ENCODE data around the gene PDZD2. TPM values are rescaled to one million over a fixed set of nuclear protein-coding genes. Genes with fewer than 3 reads are reported as not detected.

PDZD2 gene
- total RNA-seq, 3 donors from 2014 or later: 1.8 to 10.1 (median 2.1) TPM

GRCh38 chr5:32059761-32060530 is 421.0 kb downstream of the PDZD2 start:
- H3K4me3 ChIP-seq: no peak overlapping the region
- H3K9me3 ChIP-seq: no peaks in the 10 kb centered on the region
- intact Hi-C loops (cut with DNase I, micrococcal nuclease): no loop called here
- H3K36me3 ChIP-seq (ENCODE audit: low read depth): no peaks in the 10 kb centered on the region
- H3K4me1 ChIP-seq (ENCODE audit: low read depth): no peaks in the 10 kb centered on the region
- no peak for ATAC-seq
- TF ChIP-seq, protein P1, sequence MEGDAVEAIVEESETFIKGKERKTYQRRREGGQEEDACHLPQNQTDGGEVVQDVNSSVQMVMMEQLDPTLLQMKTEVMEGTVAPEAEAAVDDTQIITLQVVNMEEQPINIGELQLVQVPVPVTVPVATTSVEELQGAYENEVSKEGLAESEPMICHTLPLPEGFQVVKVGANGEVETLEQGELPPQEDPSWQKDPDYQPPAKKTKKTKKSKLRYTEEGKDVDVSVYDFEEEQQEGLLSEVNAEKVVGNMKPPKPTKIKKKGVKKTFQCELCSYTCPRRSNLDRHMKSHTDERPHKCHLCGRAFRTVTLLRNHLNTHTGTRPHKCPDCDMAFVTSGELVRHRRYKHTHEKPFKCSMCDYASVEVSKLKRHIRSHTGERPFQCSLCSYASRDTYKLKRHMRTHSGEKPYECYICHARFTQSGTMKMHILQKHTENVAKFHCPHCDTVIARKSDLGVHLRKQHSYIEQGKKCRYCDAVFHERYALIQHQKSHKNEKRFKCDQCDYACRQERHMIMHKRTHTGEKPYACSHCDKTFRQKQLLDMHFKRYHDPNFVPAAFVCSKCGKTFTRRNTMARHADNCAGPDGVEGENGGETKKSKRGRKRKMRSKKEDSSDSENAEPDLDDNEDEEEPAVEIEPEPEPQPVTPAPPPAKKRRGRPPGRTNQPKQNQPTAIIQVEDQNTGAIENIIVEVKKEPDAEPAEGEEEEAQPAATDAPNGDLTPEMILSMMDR (IDR thresholded peaks at IDR 0.05): no peak
- DNase-seq: no peak

DNA sequence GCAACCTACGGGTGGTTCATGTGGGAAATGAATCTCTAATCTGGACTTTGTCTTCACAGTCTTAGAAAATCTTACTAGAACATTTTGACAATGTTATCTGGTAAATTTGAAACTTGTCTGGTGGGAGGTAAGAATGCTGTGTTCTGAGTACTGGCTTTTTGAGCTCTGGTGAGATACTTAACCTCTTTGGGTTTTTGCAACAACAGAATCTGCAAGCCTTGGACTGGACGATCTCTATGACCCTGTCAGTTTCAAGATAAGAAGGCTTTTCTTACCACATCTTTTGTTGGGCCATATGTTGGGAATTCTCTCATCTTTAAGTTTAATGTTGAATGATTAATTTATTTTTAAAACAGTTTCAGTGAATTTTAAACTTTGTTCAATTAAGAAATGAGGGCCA is 422.3 kb downstream of the PDZD2 start:
- no peak overlapping the region for H3K4me3 ChIP-seq
- DNase-seq (no peak), ATAC-seq (no peak)
- TF ChIP-seq, protein P1 (IDR thresholded peaks at IDR 0.05): no peak
- H3K36me3 ChIP-seq (ENCODE audit: low read depth): no peaks in the 10 kb centered on the region
- H3K4me1 ChIP-seq (ENCODE audit: low read depth): no peaks in the 10 kb centered on the region
- intact Hi-C loops (cut with DNase I, micrococcal nuclease): no loop called here
- H3K9me3 ChIP-seq: no peaks in the 10 kb centered on the region

- H3K4me1 ChIP-seq (ENCODE audit: low read depth): no peaks in the 10 kb centered on the region
- no peak for ATAC-seq
- intact Hi-C loops (cut with DNase I, micrococcal nuclease): no loop called here
- H3K36me3 ChIP-seq (ENCODE audit: low read depth): no peaks in the 10 kb centered on the region
- DNase-seq: no peak
- TF ChIP-seq, protein P1 (IDR thresholded peaks at IDR 0.05): no peak
- H3K4me3 ChIP-seq: no peak overlapping the region
- no peaks in the 10 kb centered on the region for H3K9me3 ChIP-seq
Observed at GRCh38 chr5:32066448-32066847, 427.5 kb downstream of the PDZD2 start.

DNA sequence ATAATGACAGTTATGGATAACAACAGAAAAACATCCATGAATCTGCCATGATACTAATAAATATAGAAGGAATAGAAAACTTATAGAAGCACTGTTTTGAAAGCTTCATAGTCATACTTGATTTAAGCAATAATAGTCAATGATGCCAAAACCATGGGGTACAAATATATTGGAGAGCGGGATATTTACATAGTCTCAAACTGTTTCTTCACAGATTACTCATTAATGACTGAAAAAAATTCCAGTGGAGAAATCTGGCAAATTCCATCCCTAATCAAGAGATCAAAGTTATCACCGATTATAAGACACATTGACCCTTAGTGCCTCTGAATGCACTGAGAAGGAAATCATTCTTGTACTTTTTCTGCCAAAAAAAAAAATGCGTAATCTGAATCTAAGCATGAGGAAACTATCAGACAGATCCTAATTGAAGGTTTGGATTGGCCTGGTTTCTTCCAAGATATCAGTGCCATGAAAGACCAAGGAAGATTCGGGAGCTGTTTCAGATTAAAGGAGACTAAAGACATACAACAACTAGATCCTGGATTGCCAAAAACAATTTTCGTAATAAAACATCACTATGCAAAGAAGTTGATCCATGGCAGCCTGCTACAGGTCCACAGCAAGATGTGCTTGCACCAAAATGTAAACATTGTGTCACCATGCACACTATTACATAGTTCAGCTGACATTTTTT is 429.0 kb downstream of the PDZD2 start:
- Histone ChIP-seq H3K36me3 (ENCODE audit: low read depth) (no peaks in the 10 kb centered on the region), H3K4me1 (ENCODE audit: low read depth) (no peaks in the 10 kb centered on the region), H3K9me3 (no peaks in the 10 kb centered on the region), H3K4me3 (no peak overlapping the region)
- no peak for ATAC-seq
- TF ChIP-seq, protein P1 (IDR thresholded peaks at IDR 0.05): no peak
- no peak for DNase-seq
- intact Hi-C loops (cut with DNase I, micrococcal nuclease): no loop called here

DNA sequence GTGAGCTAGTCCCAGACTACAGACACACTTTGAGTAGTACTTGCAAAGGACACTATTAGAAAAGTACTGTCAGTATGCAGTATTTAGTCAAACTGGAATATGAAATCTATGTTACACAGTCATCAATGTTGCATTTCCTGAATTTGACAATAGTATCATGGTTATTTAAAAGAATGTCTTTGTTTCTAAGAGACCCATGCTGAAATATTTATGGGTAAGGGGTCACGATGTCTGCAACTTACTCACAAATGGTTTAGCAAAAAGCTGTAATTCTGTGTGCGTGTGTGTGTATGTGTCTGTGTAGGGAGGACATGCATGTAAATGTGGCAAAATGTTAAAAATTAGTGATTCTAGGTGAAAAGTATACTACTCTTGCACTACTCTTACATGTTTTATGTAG is 429.6 kb downstream of the PDZD2 start:
- ATAC-seq (no peak), DNase-seq (no peak)
- TF ChIP-seq, protein P1 (IDR thresholded peaks at IDR 0.05): no peak
- no peaks in the 10 kb centered on the region for H3K4me1 ChIP-seq (ENCODE audit: low read depth)
- H3K4me3 ChIP-seq: no peak overlapping the region
- no peaks in the 10 kb centered on the region for H3K36me3 ChIP-seq (ENCODE audit: low read depth)
- intact Hi-C loops (cut with DNase I, micrococcal nuclease): no loop called here
- H3K9me3 ChIP-seq: no peaks in the 10 kb centered on the region
